ENCODE results near the gene GTSF1L.

DNA sequence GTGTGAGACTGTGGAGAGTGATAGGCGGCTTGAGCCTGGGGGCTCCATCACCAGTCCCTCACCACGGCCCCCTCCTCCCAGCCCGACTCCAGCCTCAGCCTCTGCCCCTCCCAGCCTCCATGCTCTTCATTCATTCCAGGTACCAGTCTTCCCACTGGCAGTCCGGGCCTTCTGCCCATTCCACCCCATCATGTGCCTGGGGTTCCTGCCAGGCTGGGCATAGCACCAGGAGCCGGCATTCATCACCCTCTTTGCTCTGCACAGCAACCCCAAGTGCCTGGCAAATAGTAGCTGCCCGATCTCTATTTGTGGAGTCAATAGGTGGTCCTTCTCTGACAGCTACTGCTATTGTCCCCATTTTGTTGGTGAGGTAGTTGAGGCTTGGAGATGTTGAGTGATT is 39.6 kb upstream of the GTSF1L start:
- TF ChIP-seq CTCF (IDR thresholded peaks at IDR 0.05; ENCODE audit: low read depth, low read length, missing input control), result no peak
- no peak for TF ChIP-seq FOXA2 (IDR thresholded peaks at IDR 0.05)
- no peak for TF ChIP-seq SP1 (IDR thresholded peaks at IDR 0.05)
- no peak for TF ChIP-seq ZBTB33 (IDR thresholded peaks at IDR 0.05)
- no peak for TF ChIP-seq YY1 (IDR thresholded peaks at IDR 0.05)
- no peak for TF ChIP-seq GABPA (IDR thresholded peaks at IDR 0.05 in 1 of 2, conservative IDR thresholded peaks at IDR 0.05 in 1 of 2)
- TF ChIP-seq, protein P1, sequence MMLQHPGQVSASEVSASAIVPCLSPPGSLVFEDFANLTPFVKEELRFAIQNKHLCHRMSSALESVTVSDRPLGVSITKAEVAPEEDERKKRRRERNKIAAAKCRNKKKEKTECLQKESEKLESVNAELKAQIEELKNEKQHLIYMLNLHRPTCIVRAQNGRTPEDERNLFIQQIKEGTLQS (IDR thresholded peaks at IDR 0.05), result no peak
- TF ChIP-seq JUND (IDR thresholded peaks at IDR 0.05), result no peak
